ENCODE measurements around the gene EVI5L.

GRCh38 chr19:7879836-7880235 lies 49.8 kb downstream of the EVI5L start:
- no peak for TF ChIP-seq ZNF8 (CRISPR knock-in tag; IDR thresholded peaks at IDR 0.05)
- TF ChIP-seq TSHZ2 (CRISPR knock-in tag; IDR thresholded peaks at IDR 0.05), result no peak
- TF ChIP-seq, protein P1, sequence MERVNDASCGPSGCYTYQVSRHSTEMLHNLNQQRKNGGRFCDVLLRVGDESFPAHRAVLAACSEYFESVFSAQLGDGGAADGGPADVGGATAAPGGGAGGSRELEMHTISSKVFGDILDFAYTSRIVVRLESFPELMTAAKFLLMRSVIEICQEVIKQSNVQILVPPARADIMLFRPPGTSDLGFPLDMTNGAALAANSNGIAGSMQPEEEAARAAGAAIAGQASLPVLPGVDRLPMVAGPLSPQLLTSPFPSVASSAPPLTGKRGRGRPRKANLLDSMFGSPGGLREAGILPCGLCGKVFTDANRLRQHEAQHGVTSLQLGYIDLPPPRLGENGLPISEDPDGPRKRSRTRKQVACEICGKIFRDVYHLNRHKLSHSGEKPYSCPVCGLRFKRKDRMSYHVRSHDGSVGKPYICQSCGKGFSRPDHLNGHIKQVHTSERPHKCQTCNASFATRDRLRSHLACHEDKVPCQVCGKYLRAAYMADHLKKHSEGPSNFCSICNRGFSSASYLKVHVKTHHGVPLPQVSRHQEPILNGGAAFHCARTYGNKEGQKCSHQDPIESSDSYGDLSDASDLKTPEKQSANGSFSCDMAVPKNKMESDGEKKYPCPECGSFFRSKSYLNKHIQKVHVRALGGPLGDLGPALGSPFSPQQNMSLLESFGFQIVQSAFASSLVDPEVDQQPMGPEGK (CRISPR knock-in tag; IDR thresholded peaks at IDR 0.05; ENCODE audit: borderline replicate concordance), result no peak
- no peak for TF ChIP-seq TCF4 (CRISPR knock-in tag; IDR thresholded peaks at IDR 0.05; ENCODE audit: borderline replicate concordance)
- no peak for TF ChIP-seq RARB (CRISPR knock-in tag; IDR thresholded peaks at IDR 0.05)
